ENCODE data around the gene SERPINB12. TPM values are rescaled to one million over a fixed set of nuclear protein-coding genes. Genes with fewer than 3 reads are reported as not detected.

Gene SERPINB12
- total RNA-seq, 1 donor from 2014 or later = not detected

DNA sequence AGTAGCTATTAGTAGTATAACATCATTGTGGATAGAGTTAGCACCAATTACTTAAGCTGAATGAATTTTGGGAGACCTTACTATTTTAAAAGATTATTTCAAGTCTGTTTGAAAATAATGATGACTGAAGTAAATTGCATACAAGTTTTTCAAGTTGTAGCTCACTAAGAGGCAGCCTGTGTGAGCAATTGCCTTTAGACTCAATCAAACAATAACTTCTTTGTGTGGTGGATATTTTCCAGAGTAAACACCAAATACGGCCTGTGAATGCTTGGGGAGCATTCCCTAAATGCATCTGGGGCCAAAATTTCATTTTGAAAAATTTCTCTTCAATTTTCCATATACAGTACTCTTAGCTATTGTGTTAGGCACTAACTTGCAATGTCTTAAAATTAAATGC lies 7.9 kb downstream of the SERPINB12 start:
- no peak for DNase-seq (ENCODE audit: low spot score)

DNA sequence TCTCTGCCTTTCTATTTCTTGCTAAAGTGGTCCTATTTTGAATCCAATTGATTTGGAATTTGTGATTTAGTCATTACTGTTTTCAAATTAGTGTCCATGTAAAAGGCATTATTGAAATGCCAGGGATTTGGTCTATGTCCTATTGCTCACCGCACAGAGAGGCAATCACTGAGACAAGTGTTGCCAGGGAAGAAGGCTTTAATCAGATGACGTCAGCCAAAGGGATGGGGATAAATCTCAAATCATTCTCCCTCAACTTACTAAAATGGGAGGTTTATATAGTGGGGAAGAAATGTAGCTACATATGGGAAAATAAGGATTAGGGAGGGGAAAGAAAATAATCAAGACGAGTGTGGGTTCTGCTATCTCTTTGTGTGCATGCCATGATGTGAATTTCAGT lies 9.6 kb downstream of the SERPINB12 start:
- no peak for DNase-seq (ENCODE audit: low spot score)

DNA sequence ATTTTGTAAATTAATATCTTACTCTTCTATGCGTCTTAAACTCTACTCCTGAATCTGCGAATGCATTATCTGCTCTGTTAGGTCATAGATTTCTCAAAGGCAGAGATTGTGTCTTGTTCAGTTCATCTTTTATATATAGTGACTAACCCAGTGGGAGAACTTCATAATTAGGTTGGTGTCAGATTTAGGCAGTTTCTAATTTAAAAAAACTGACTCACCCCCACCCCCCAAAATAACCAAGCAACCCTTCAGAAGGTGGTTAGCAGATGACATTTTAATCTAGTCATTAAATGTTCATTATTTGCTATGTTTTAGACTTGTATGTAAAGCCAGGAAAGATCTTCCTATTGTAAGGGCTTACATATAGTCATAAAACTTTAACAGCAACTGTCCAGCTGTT lies 10.4 kb downstream of the SERPINB12 start:
- no peak for DNase-seq (ENCODE audit: low spot score)

- no peak for DNase-seq (ENCODE audit: low spot score)
Measured at GRCh38 chr18:63553081-63553480, 10.9 kb downstream of the SERPINB12 start.

DNA sequence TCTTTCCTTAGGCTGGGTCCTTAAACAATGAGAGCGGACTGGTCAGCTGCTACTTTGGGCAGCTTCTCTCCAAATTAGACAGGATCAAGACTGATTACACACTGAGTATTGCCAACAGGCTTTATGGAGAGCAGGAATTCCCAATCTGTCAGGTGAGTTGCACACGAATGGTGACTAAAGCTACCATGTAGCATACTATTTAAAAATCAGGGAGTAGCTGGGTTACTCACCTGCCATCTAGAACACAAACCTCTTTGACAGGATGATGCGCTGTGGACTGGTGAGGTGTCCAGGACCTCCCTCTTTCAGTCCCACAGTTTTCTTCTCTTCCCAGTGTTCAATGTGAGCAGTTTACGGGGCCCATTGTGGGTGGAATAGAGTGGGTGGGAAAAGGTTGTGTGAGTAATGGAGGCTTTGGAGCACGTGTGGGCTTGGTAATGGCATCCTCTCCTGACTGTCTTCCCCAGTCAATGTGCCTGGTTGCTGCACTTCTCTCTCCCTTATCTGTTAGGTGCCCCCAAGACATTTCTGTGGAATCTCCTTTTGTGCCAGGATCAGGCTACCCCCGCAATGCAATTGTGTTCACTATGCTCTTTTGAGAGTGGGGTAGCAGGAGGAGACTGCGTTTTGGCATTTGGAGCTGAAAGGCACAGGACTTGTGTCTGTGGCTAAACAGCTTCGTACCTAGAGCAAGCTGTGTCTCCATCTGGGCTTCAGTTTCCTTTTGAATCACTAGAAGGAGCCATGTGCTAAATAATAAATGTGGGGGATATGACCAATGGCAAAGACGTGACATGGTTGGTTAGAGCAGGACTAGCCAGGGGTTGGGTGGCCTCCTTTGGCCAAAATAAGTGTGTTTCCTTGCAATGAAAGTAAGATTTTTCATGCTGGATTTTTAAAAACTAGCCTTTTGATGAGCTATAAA lies 17.7 kb downstream of the SERPINB12 start:
- no peak for DNase-seq (ENCODE audit: low spot score)

- no peak for DNase-seq (ENCODE audit: low spot score)
Measured at GRCh38 chr18:63562284-63562683, 20.1 kb downstream of the SERPINB12 start.

- DNase-seq (ENCODE audit: low spot score) = no peak
Measured at GRCh38 chr18:63564021-63564420, 21.9 kb downstream of the SERPINB12 start.

- DNase-seq (ENCODE audit: low spot score) = no peak
Measured at GRCh38 chr18:63564561-63564960, 22.4 kb downstream of the SERPINB12 start.

GRCh38 chr18:63567276-63567675 lies 25.1 kb downstream of the SERPINB12 start:
- no peak for DNase-seq (ENCODE audit: low spot score)

- DNase-seq (ENCODE audit: low spot score) = no peak
Measured at GRCh38 chr18:63567825-63568224, 25.7 kb downstream of the SERPINB12 start.

GRCh38 chr18:63570721-63571120 lies 28.6 kb downstream of the SERPINB12 start:
- DNase-seq (ENCODE audit: low spot score) = no peak

DNA sequence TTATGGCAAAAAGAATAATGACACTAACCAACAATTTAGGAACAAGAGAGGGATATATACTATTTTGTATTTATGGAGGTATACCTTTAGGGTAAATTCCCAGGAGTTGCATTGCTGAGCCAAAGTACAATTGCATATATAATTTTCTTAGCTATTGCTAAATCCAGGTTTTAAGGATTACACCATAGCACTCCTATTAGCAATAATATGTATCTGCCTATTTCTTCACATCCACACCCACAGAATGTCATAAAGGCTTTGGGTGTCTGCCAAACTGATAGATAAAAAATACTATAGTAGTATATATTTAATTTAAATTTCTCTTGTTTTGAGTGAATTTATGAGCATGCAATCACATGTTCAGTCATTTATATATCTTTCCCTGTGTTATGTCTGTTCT lies 33.5 kb downstream of the SERPINB12 start:
- no peak for DNase-seq (ENCODE audit: low spot score)

DNA sequence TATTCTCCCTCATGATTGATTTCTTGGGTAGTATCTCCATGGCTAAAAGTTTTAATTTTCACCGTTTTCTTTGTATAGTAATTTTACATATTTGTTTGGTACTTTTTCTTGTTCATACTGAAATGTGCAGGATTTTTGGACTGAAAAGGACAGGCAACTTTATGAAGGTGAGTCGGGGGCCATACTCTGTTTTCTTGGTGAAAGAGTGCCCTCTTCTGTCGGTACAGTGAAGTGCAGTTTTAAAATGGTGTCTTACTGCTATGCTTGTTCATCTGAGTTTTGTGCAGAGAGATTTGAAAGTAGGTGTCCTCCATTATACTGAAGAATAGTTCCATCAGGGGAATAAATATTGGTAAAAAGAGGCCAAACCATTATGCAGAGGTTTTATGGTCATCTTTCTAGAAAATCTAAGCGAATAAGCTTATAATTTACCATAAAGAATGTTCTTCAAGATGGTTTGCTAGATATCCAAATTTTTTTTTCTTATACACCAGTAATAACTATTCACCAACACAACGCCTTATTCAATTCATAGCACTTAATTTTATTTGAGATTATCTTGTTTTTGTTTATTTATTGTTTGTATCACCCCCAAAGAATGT lies 36.3 kb downstream of the SERPINB12 start:
- DNase-seq (ENCODE audit: low spot score) = no peak

DNA sequence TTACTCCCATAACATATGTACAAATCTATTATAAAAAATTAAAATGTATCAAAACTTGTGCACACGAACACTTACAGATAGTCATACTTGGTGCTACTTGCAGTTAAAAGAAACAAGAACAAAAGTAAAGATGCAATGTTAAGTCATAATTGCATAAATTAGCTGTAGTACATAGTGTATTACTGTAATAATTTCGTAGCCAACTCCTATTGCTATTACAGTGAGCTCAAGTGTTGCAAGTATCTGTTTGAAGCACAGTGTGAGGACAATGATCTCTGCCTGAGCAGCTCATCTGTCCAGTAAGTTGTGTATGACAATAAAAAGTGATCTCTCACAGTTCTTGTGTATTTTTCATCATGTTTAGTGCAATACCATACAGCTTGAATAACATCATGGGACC lies 37.4 kb downstream of the SERPINB12 start:
- no peak for DNase-seq (ENCODE audit: low spot score)

- no peak for DNase-seq (ENCODE audit: low spot score)
Measured at GRCh38 chr18:63585988-63586387, 43.8 kb downstream of the SERPINB12 start.

DNA sequence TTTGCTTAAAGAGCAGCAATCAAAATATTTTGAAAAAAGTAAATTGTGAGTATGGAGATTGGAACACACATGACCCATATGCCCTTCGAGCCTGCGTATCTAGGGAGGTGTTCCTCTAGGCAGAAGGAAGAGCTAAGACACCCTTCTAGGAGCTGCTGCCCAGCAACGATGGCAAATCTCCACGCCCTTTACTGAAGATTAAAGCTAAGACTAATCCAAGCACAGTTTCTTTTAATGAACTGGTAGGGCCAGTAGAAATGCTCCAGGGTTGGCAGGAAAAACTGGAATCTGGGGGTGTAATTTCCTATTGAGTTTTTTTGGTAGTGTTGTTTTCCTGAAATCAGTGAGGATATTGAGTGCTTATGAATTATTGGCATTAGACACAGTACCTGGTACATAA lies 44.3 kb downstream of the SERPINB12 start:
- no peak for DNase-seq (ENCODE audit: low spot score)

GRCh38 chr18:63586966-63587365 lies 44.8 kb downstream of the SERPINB12 start, which contains the start of gene SERPINB13:
TSS of gene SERPINB13 (plus strand) at chr18:63587343. CDS start at chr18:63588668, 1,325 bp downstream.
- DNase-seq (ENCODE audit: low spot score) = no peak

GRCh38 chr18:63588909-63589308 lies 46.7 kb downstream of the SERPINB12 start:
- no peak for DNase-seq (ENCODE audit: low spot score)

- DNase-seq (ENCODE audit: low spot score) = no peak
Measured at GRCh38 chr18:63590373-63590772, 48.2 kb downstream of the SERPINB12 start.

- DNase-seq (ENCODE audit: low spot score) = no peak
Measured at GRCh38 chr18:63590966-63591695, 49.0 kb downstream of the SERPINB12 start.

DNA sequence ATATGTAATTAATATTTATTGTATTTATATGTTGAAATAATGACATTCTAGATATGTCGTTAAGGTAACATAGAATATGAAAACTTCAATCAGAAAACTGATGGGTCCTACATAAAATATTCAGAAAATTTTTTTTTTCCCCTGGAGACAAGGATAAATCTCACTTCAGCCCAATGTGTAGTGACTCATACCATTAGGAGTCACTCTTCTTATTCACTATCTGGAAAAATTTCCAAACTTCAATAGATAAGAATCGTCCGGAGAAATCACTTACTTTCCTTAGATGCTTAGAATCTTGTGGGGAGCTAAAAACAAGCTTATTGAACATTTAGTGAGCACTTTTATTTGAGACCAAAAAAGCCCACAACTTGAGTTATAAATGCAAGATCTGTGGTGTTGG lies 49.6 kb downstream of the SERPINB12 start:
- no peak for DNase-seq (ENCODE audit: low spot score)

DNA sequence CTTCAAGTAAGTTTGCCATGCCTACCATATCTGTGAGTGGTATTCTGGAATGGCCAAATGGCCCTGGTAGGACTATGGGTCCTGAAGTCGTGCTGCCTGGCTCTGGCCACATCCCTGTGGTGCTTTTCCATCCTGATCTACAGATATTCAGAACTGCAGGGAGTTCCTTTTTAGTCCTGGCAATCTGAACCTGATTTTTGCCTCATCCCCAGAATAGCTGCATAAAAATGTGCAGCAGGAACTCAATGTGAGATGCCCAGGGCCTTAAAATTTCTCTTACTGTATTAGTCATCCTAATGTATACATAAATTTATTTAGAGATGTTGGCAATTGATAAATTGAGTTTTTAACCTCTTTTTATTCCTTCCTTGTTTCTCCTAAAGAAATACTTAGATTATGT lies 50.3 kb downstream of the SERPINB12 start:
- DNase-seq (ENCODE audit: low spot score) = no peak

Measured in mucosa of gallbladder (tissue), 1 donor.